Measurements from ENCODE around the gene AGBL1. TPM values are rescaled to one million over a fixed set of nuclear protein-coding genes. Genes with fewer than 3 reads are reported as not detected.
A peak's percentile ranks its signal among the peaks of the same experiment; 100 is the strongest.
"Not testable (repeated sequence)": the region's sequence is repeated elsewhere in the genome, so short reads cannot be mapped to it uniquely, and the experiment has no call there.

Gene AGBL1
- total RNA-seq, 1 donor from 2014 or later: 0.76 TPM

- Mint-ChIP-seq H3K4me1 (ENCODE audit: low read depth, unreplicated experiment) (peaks cover 48% of the 10 kb centered on the region), H3K27me3 (ENCODE audit: unreplicated experiment) (peaks cover 6% of the 10 kb centered on the region), H3K4me3 (ENCODE audit: unreplicated experiment) (no peak overlapping the region), H3K36me3 (ENCODE audit: unreplicated experiment) (no peaks in the 10 kb centered on the region), H3K27ac (ENCODE audit: unreplicated experiment) (peak overlapping the region; percentile 98), H3K9me3 (ENCODE audit: unreplicated experiment) (peaks cover 16% of the 10 kb centered on the region)
- no peak for DNase-seq
- no peak for TF ChIP-seq CTCF (IDR thresholded peaks at IDR 0.05; ENCODE audit: partially characterized antibody, unreplicated experiment)
Measured at GRCh38 chr15:86444527-86444926, 364.9 kb downstream of the AGBL1 start.

- no peaks in the 10 kb centered on the region for H3K36me3 Mint-ChIP-seq (ENCODE audit: unreplicated experiment)
- no peak for DNase-seq
- H3K4me3 Mint-ChIP-seq (ENCODE audit: unreplicated experiment): peak overlapping the region; percentile 78
Measured at GRCh38 chr15:86445579-86446252, 366.0 kb downstream of the AGBL1 start.

GRCh38 chr15:86446253-86446640, 366.6 kb downstream of the AGBL1 start:
- H3K27ac Mint-ChIP-seq (ENCODE audit: unreplicated experiment): peak overlapping the region; percentile 98
- H3K27me3 Mint-ChIP-seq (ENCODE audit: unreplicated experiment): peaks cover 6% of the 10 kb centered on the region
- peaks cover 51% of the 10 kb centered on the region for H3K4me1 Mint-ChIP-seq (ENCODE audit: low read depth, unreplicated experiment)
- no peaks in the 10 kb centered on the region for H3K36me3 Mint-ChIP-seq (ENCODE audit: unreplicated experiment)
- peak overlapping the region; percentile 30 for H3K4me3 Mint-ChIP-seq (ENCODE audit: unreplicated experiment)
- TF ChIP-seq CTCF (IDR thresholded peaks at IDR 0.05; ENCODE audit: partially characterized antibody, unreplicated experiment): no peak
- DNase-seq: no peak
- H3K9me3 Mint-ChIP-seq (ENCODE audit: unreplicated experiment): peaks cover 16% of the 10 kb centered on the region

More at GRCh38 chr15:86445579-86446252, 366.0 kb downstream of the AGBL1 start:
- peaks cover 51% of the 10 kb centered on the region for H3K4me1 Mint-ChIP-seq (ENCODE audit: low read depth, unreplicated experiment)
- H3K27me3 Mint-ChIP-seq (ENCODE audit: unreplicated experiment): peaks cover 6% of the 10 kb centered on the region
- H3K27ac Mint-ChIP-seq (ENCODE audit: unreplicated experiment): peak overlapping the region; percentile 98
- H3K9me3 Mint-ChIP-seq (ENCODE audit: unreplicated experiment): peaks cover 16% of the 10 kb centered on the region
- no peak for TF ChIP-seq CTCF (IDR thresholded peaks at IDR 0.05; ENCODE audit: partially characterized antibody, unreplicated experiment)

- H3K4me1 Mint-ChIP-seq (ENCODE audit: low read depth, unreplicated experiment); H3K27ac Mint-ChIP-seq (ENCODE audit: unreplicated experiment); DNase-seq; H3K9me3 Mint-ChIP-seq (ENCODE audit: unreplicated experiment); H3K4me3 Mint-ChIP-seq (ENCODE audit: unreplicated experiment); H3K27me3 Mint-ChIP-seq (ENCODE audit: unreplicated experiment): not testable (repeated sequence)
- peaks cover 23% of the 10 kb centered on the region for H3K36me3 Mint-ChIP-seq (ENCODE audit: unreplicated experiment)
Measured at GRCh38 chr15:86465470-86466039, 385.9 kb downstream of the AGBL1 start.

- DNase-seq: no peak
- no peak for TF ChIP-seq CTCF (IDR thresholded peaks at IDR 0.05; ENCODE audit: partially characterized antibody, unreplicated experiment)
- Mint-ChIP-seq H3K9me3 (ENCODE audit: unreplicated experiment) (no peaks in the 10 kb centered on the region), H3K36me3 (ENCODE audit: unreplicated experiment) (peaks cover 5% of the 10 kb centered on the region), H3K4me1 (ENCODE audit: low read depth, unreplicated experiment) (no peaks in the 10 kb centered on the region), H3K4me3 (ENCODE audit: unreplicated experiment) (no peak overlapping the region), H3K27me3 (ENCODE audit: unreplicated experiment) (no peaks in the 10 kb centered on the region), H3K27ac (ENCODE audit: unreplicated experiment) (no peak overlapping the region)
Measured at GRCh38 chr15:86481720-86482119, 402.0 kb downstream of the AGBL1 start.
